HEK293 (cell line): ENCODE results near the gene TMEM150A.
A peak's percentile ranks its signal among the peaks of the same experiment; 100 is the strongest.

Experiments
- CTCF ChIA-PET: fragments of 350-600 bp; formaldehyde crosslinking; extraction: SDS; loops from one replicate; lab custom pipeline; 2021; ENCODE audit warnings: antibody characterized with exemption; lab: Yijun Ruan, JAX
- POLR2A ChIA-PET: fragments of 300-600 bp; formaldehyde crosslinking; extraction: SDS; loops from one replicate; lab custom pipeline; 2020; ENCODE audit warnings: antibody characterized with exemption, inconsistent platforms; lab: Yijun Ruan, JAX
- H3K27ac ChIP-seq: fragments of 200-500 bp; sonication (Bioruptor generic); 2 replicates; pipeline ENCODE4 v1.5.1; 2014; ENCODE audit warnings: low read depth, low read length, control low read depth, inconsistent platforms; ENCODE audit errors: extremely low read depth
- H3K36me3 ChIP-seq, 2 experiments: fragments of 200-500 bp in 1 of 2; sonication (Bioruptor generic) in 1 of 2; 1 replicate in 1 of 2; 2 replicates in 1 of 2; pipeline ENCODE4 v1.5.1; 2014 to 2017; ENCODE audit warnings: inconsistent platforms in 2 of 2, low read length in 2 of 2; ENCODE audit not compliant: control insufficient read depth in 2 of 2, insufficient read depth in 1 of 2
- H3K4me1 ChIP-seq: fragments of 200-500 bp; sonication (Bioruptor generic); 2 replicates; pipeline ENCODE4 v1.5.1; 2014; ENCODE audit warnings: mild to moderate bottlenecking, low read length, inconsistent platforms; ENCODE audit not compliant: control insufficient read depth, insufficient read depth
- H3K4me3 ChIP-seq: 2 replicates; pipeline ENCODE4 v1.5.1; 2011; ENCODE audit warnings: low read depth, mild to moderate bottlenecking, control low read depth, low read length, moderate library complexity
- H3K9me3 ChIP-seq: fragments of 200-500 bp; sonication (Bioruptor generic); 2 replicates; pipeline ENCODE4 v1.5.1; 2014; ENCODE audit warnings: low read depth, low read length, inconsistent platforms; ENCODE audit not compliant: control insufficient read depth, insufficient read depth
- EGR2 ChIP-seq: fragments of 450-650 bp; formaldehyde crosslinking; IDR thresholded peaks from 2 replicates; pipeline ENCODE4 v1.5.1; 2016; ENCODE audit warnings: low read depth, missing biosample characterization, missing genetic modification characterization
- GLIS1 ChIP-seq: fragments of 450-650 bp; formaldehyde crosslinking; IDR thresholded peaks from 2 replicates; pipeline ENCODE4 v1.5.1; 2016; ENCODE audit warnings: missing biosample characterization, missing genetic modification characterization
- MEIS1 ChIP-seq: sonication (generic); formaldehyde crosslinking; IDR thresholded peaks from 2 replicates; pipeline ENCODE4 v1.8.1; 2022; ENCODE audit warnings: missing genetic modification reagents, mild to moderate bottlenecking, borderline replicate concordance
- MZF1 ChIP-seq: fragments of 450-650 bp; formaldehyde crosslinking; IDR thresholded peaks from 2 replicates; pipeline ENCODE4 v1.5.1; 2017; ENCODE audit warnings: missing biosample characterization, missing genetic modification characterization, borderline replicate concordance
- OVOL3 ChIP-seq: fragments of 450-650 bp; formaldehyde crosslinking; IDR thresholded peaks from 2 replicates; pipeline ENCODE4 v1.5.1; 2016; ENCODE audit warnings: missing biosample characterization, missing genetic modification characterization
- ZBTB7A ChIP-seq: fragments of 450-650 bp; formaldehyde crosslinking; IDR thresholded peaks from 2 replicates; pipeline ENCODE4 v1.5.1; 2016; ENCODE audit warnings: low read depth, missing biosample characterization, missing genetic modification characterization
- ZFP41 ChIP-seq: fragments of 450-650 bp; formaldehyde crosslinking; IDR thresholded peaks from 2 replicates; pipeline ENCODE4 v1.5.1; 2016; ENCODE audit warnings: missing biosample characterization, missing genetic modification characterization, borderline replicate concordance
- ZFP69B ChIP-seq: fragments of 450-650 bp; formaldehyde crosslinking; IDR thresholded peaks from 2 replicates; pipeline ENCODE4 v1.5.1; 2016; ENCODE audit warnings: missing biosample characterization, missing genetic modification characterization
- ZIC2 ChIP-seq: fragments of 450-650 bp; formaldehyde crosslinking; IDR thresholded peaks from 2 replicates; pipeline ENCODE4 v1.5.1; 2016; ENCODE audit warnings: missing biosample characterization, missing genetic modification characterization
- ZNF175 ChIP-seq: fragments of 450-650 bp; formaldehyde crosslinking; IDR thresholded peaks from 2 replicates; pipeline ENCODE4 v1.5.1; 2016; ENCODE audit warnings: missing biosample characterization, missing genetic modification characterization
- ZNF248 ChIP-seq: fragments of 450-650 bp; formaldehyde crosslinking; IDR thresholded peaks from 2 replicates; pipeline ENCODE4 v1.5.1; 2017; ENCODE audit warnings: missing biosample characterization, missing genetic modification characterization
- ZNF274 ChIP-seq, 2 experiments: fragments of 200-500 bp in 1 of 2; fragments of 450-650 bp in 1 of 2; sonication (Bioruptor generic) in 1 of 2; formaldehyde crosslinking in 1 of 2; IDR thresholded peaks; 2 replicates each; pipeline versions ENCODE4 v1.5.1 to v1.6.1; 2014 to 2016; ENCODE audit warnings: borderline replicate concordance in 1 of 2, inconsistent platforms in 1 of 2, low read length in 1 of 2, missing biosample characterization in 1 of 2, missing genetic modification characterization in 1 of 2
- ZNF341 ChIP-seq: fragments of 450-650 bp; formaldehyde crosslinking; IDR thresholded peaks from 2 replicates; pipeline ENCODE4; 2016; ENCODE audit warnings: low read depth, missing biosample characterization, missing genetic modification characterization
- ZNF354C ChIP-seq: fragments of 450-650 bp; formaldehyde crosslinking; IDR thresholded peaks from 2 replicates; pipeline ENCODE4 v1.5.1; 2016; ENCODE audit warnings: missing biosample characterization, missing genetic modification characterization, low read depth, borderline replicate concordance
- ZNF404 ChIP-seq: fragments of 450-650 bp; formaldehyde crosslinking; IDR thresholded peaks from 2 replicates; pipeline ENCODE4 v1.5.1; 2017; ENCODE audit warnings: missing biosample characterization, missing genetic modification characterization
- ZNF416 ChIP-seq: fragments of 450-650 bp; formaldehyde crosslinking; IDR thresholded peaks from 2 replicates; pipeline ENCODE4 v1.5.1; 2016; ENCODE audit warnings: missing biosample characterization, missing genetic modification characterization
- ZNF423 ChIP-seq: fragments of 450-650 bp; formaldehyde crosslinking; IDR thresholded peaks from 2 replicates; pipeline ENCODE4 v1.5.1; 2016; ENCODE audit warnings: missing biosample characterization, missing genetic modification characterization
- ZNF426 ChIP-seq: fragments of 450-650 bp; formaldehyde crosslinking; IDR thresholded peaks from 2 replicates; pipeline ENCODE4 v1.5.1; 2017; ENCODE audit warnings: missing biosample characterization, missing genetic modification characterization, mild to moderate bottlenecking, inconsistent platforms, moderate library complexity
- ZNF600 ChIP-seq: fragments of 450-650 bp; formaldehyde crosslinking; IDR thresholded peaks from 2 replicates; pipeline ENCODE4 v1.5.1; 2016; ENCODE audit warnings: missing biosample characterization, missing genetic modification characterization
- ZNF623 ChIP-seq: fragments of 450-650 bp; formaldehyde crosslinking; IDR thresholded peaks from 2 replicates; pipeline ENCODE4 v1.5.1; 2016; ENCODE audit warnings: missing biosample characterization, missing genetic modification characterization
- ZNF747 ChIP-seq: fragments of 450-650 bp; formaldehyde crosslinking; IDR thresholded peaks from 2 replicates; pipeline ENCODE4 v1.5.1; 2016; ENCODE audit warnings: missing biosample characterization, missing genetic modification characterization
- ZNF776 ChIP-seq: fragments of 450-650 bp; formaldehyde crosslinking; IDR thresholded peaks from 2 replicates; pipeline ENCODE4 v1.5.0; 2017; ENCODE audit warnings: missing biosample characterization, missing genetic modification characterization, borderline replicate concordance
- ZSCAN23 ChIP-seq: fragments of 450-650 bp; formaldehyde crosslinking; IDR thresholded peaks from 2 replicates; pipeline ENCODE4 v1.5.1; 2016; ENCODE audit warnings: missing biosample characterization, missing genetic modification characterization
- ZSCAN4 ChIP-seq: fragments of 450-650 bp; formaldehyde crosslinking; IDR thresholded peaks from 2 replicates; pipeline ENCODE4 v1.5.1; 2017; ENCODE audit warnings: missing biosample characterization, missing genetic modification characterization

Gene TMEM150A

GRCh38 chr2:85580206-85580605, 22.3 kb downstream of the TMEM150A start:
- Histone ChIP-seq H3K27ac (no peak overlapping the region), H3K4me1 (peaks cover 14% of the 10 kb centered on the region), H3K36me3 (peaks cover 0 to 20% of the 10 kb centered on the region in 2 experiments; a peak in 2 of 3 replicates), H3K4me3 (no peak overlapping the region), H3K9me3 (no peaks in the 10 kb centered on the region)
- POLR2A ChIA-PET = no interaction called here
- TF ChIP-seq ZFP69B (tag by site-specific recombination) (no peak), ZNF404 (no peak), ZNF426 (no peak), ZNF274 (IDR thresholded peaks at IDR 0.05; ENCODE audit: low read length) (no peak), ZNF274 (tag by site-specific recombination; IDR thresholded peaks at IDR 0.05; ENCODE audit: borderline replicate concordance) (no peak), ZNF423 (tag by site-specific recombination) (no peak), ZNF354C (tag by site-specific recombination) (no peak), ZNF175 (tag by site-specific recombination) (no peak), ZNF341 (tag by site-specific recombination) (no peak), ZNF776 (no peak), OVOL3 (tag by site-specific recombination) (no peak), ZSCAN4 (tag by site-specific recombination) (no peak), EGR2 (tag by site-specific recombination) (no peak), MEIS1 (no peak), ZSCAN23 (no peak), ZNF248 (tag by site-specific recombination) (no peak), ZNF623 (tag by site-specific recombination) (no peak), ZNF416 (tag by site-specific recombination) (no peak), ZNF747 (no peak), GLIS1 (no peak)
- CTCF ChIA-PET = interaction anchor here (0.8 kb wide), 1 partner anchor 24 kb away, joined by 3 read pairs; no protein-coding TSS in a partner anchor

- Histone ChIP-seq H3K4me1 (peaks cover 14% of the 10 kb centered on the region), H3K27ac (peak overlapping the region; percentile 35; the same call in 1 of the 2 replicates), H3K9me3 (no peaks in the 10 kb centered on the region), H3K4me3 (no peak overlapping the region), H3K36me3 (peaks cover 0 to 20% of the 10 kb centered on the region in 2 experiments; a peak in 2 of 3 replicates)
- ChIA-PET POLR2A (interaction anchor here (0.6 to 3.8 kb wide), 4 partner anchors 8 to 64 kb away, joined by 3 to 38 read pairs (median 8); partner anchors contain the start of genes RNF181 and TMEM150A), CTCF (interaction anchor here (0.6 kb wide), 1 partner anchor 29 kb away, joined by 3 read pairs; no protein-coding TSS in a partner anchor)
- TF ChIP-seq ZIC2 (peak; percentile 88), ZNF600 (peak; percentile 79), ZFP41 (tag by site-specific recombination) (no peak), MZF1 (tag by site-specific recombination) (no peak), ZBTB7A (tag by site-specific recombination) (no peak)
Observed at GRCh38 chr2:85579266-85579935, 23.1 kb downstream of the TMEM150A start.
